SK-N-SH (cell line): ENCODE results near the gene ARHGAP21. TPM values are rescaled to one million over a fixed set of nuclear protein-coding genes. Genes with fewer than 3 reads are reported as not detected.

Experiments used
- CTCF ChIA-PET: fragments of 300-600, 350-600 bp; formaldehyde crosslinking; extraction: SDS; loops from one replicate; lab custom pipeline; 2021; lab: Yijun Ruan, JAX
- POLR2A ChIA-PET: fragments of 350-600 bp; sonication (Branson Sonifier 250); formaldehyde crosslinking; extraction: SDS; loops from one replicate; lab custom pipeline; 2020; ENCODE audit warnings: antibody characterized with exemption, inconsistent platforms; lab: Yijun Ruan, JAX
- DNase-seq: peaks from one replicate; pipeline ENCODE4 v3.0.0; 2012
- H2AFZ ChIP-seq: fragments of 200-600 bp; sonication (generic); 2 replicates; pipeline ENCODE4 v1.8.1; 2016; ENCODE audit warnings: antibody characterized with exemption, mild to moderate bottlenecking, low read depth
- H3F3A ChIP-seq: fragments of 200-600 bp; sonication (generic); replicated peaks from 2 replicates; pipeline ENCODE3; 2016; ENCODE audit warnings: antibody characterized with exemption, mild to moderate bottlenecking; ENCODE audit not compliant: insufficient read depth
- H3K27ac ChIP-seq, 2 experiments: fragments of 200-500 bp in 1 of 2; fragments of 200-600 bp in 1 of 2; sonication (Bioruptor generic) in 1 of 2; sonication (generic), shearing (Covaris generic) in 1 of 2; 2 replicates each; pipeline versions ENCODE4 v1.5.1 to v1.6.1; 2014 to 2016; ENCODE audit warnings: low read depth in 2 of 2, inconsistent platforms in 1 of 2, low read length in 1 of 2, mild to moderate bottlenecking in 1 of 2, mixed read lengths in 1 of 2
- H3K27me3 ChIP-seq: fragments of 200-600 bp; sonication (generic), shearing (Covaris generic); 2 replicates; pipeline ENCODE4 v1.6.1; 2016; ENCODE audit warnings: mixed run types; ENCODE audit not compliant: insufficient read depth
- H3K36me3 ChIP-seq, 2 experiments: fragments of 200-500 bp in 1 of 2; fragments of 200-600 bp in 1 of 2; sonication (Bioruptor generic) in 1 of 2; sonication (generic) in 1 of 2; replicated peaks in 1 of 2; 2 replicates each; pipeline versions ENCODE3 to v1.5.1; 2014 to 2016; ENCODE audit warnings: low read length in 1 of 2, mild to moderate bottlenecking in 1 of 2; ENCODE audit not compliant: insufficient read depth in 2 of 2, control insufficient read depth in 1 of 2
- H3K4me1 ChIP-seq, 2 experiments: fragments of 200-500 bp in 1 of 2; fragments of 200-600 bp in 1 of 2; sonication (Bioruptor generic) in 1 of 2; sonication (generic), shearing (Covaris generic) in 1 of 2; 2 replicates each; pipeline versions ENCODE4 v1.5.1 to v1.6.1; 2014 to 2016; ENCODE audit warnings: low read depth in 1 of 2, low read length in 1 of 2, mixed run types in 1 of 2; ENCODE audit not compliant: insufficient read depth in 2 of 2, control insufficient read depth in 1 of 2
- H3K4me2 ChIP-seq: fragments of 200-600 bp; sonication (generic), shearing (Covaris generic); 2 replicates; pipeline ENCODE4 v1.6.1; 2017; ENCODE audit warnings: mixed run types
- H3K4me3 ChIP-seq, 2 experiments: fragments of 200-500 bp in 1 of 2; fragments of 200-600 bp in 1 of 2; sonication (Bioruptor generic) in 1 of 2; sonication (generic), shearing (Covaris generic) in 1 of 2; 2 replicates each; pipeline versions ENCODE4 v1.5.1 to v1.8.1; 2014 to 2016; ENCODE audit warnings: low read depth in 2 of 2, inconsistent platforms in 1 of 2, low read length in 1 of 2, mild to moderate bottlenecking in 1 of 2, mixed read lengths in 1 of 2, moderate library complexity in 1 of 2
- H3K79me2 ChIP-seq: fragments of 200-600 bp; sonication (generic); 2 replicates; pipeline ENCODE4 v1.8.1; 2017; ENCODE audit warnings: mild to moderate bottlenecking; ENCODE audit not compliant: insufficient read depth
- H3K9ac ChIP-seq: fragments of 200-600 bp; sonication (generic); 2 replicates; pipeline ENCODE4 v1.6.1; 2017; ENCODE audit warnings: mixed run types
- H3K9me2 ChIP-seq: fragments of 200-600 bp; sonication (generic); 2 replicates; pipeline ENCODE4 v1.6.1; 2017; ENCODE audit warnings: mixed run types
- H3K9me3 ChIP-seq: fragments of 200-600 bp; sonication (generic); 2 replicates; pipeline ENCODE4 v1.6.1; 2017; ENCODE audit warnings: mixed run types, mild to moderate bottlenecking, moderate library complexity
- H4K20me1 ChIP-seq: fragments of 200-600 bp; sonication (generic); 2 replicates; pipeline ENCODE4 v1.6.1; 2017; ENCODE audit warnings: mild to moderate bottlenecking, mixed run types; ENCODE audit not compliant: insufficient read depth
- CHD2 ChIP-seq: fragments of 150-350 bp; IDR thresholded peaks from 2 replicates; pipeline ENCODE4 v1.6.1; 2018; ENCODE audit warnings: low read length; ENCODE audit not compliant: partially characterized antibody
- CTCF ChIP-seq: fragments of 200-600 bp; sonication (generic); IDR thresholded peaks from 2 replicates; pipeline ENCODE4 v1.6.1; 2017; ENCODE audit warnings: antibody characterized with exemption, mild to moderate bottlenecking, moderate library complexity
- ELF1 ChIP-seq: IDR thresholded peaks from 2 replicates; pipeline ENCODE4 v1.4.0; 2012
- EP300 ChIP-seq, 2 experiments: IDR thresholded peaks; 2 replicates each; pipeline versions ENCODE4 v1.4.0 to v1.6.1; 2012; ENCODE audit warnings: borderline replicate concordance in 1 of 2, low read depth in 1 of 2, low read length in 1 of 2
- EZH2phosphoT487 ChIP-seq: fragments of 200-600 bp; sonication (generic); IDR thresholded peaks from 2 replicates; pipeline ENCODE4 v1.6.1; 2017; ENCODE audit warnings: low read depth, mixed run types, mild to moderate bottlenecking, antibody characterized with exemption, moderate library complexity, borderline replicate concordance
- FOXJ3 ChIP-seq: sonication (generic); formaldehyde crosslinking; IDR thresholded peaks from 2 replicates; pipeline ENCODE4 v1.5.1; 2020; ENCODE audit warnings: mild to moderate bottlenecking, missing genetic modification reagents
- GATA2 ChIP-seq: sonication (generic); formaldehyde crosslinking; IDR thresholded peaks from 2 replicates; pipeline ENCODE4 v1.5.0; 2020; ENCODE audit warnings: mild to moderate bottlenecking, missing genetic modification reagents
- IRF3 ChIP-seq: fragments of 150-350 bp; IDR thresholded peaks from 2 replicates; pipeline ENCODE4 v1.6.1; 2016; ENCODE audit warnings: mild to moderate bottlenecking, low read depth, low read length
- JUND ChIP-seq: IDR thresholded peaks from 2 replicates; pipeline ENCODE4 v1.4.0; 2012
- MAX ChIP-seq: IDR thresholded peaks from 2 replicates; pipeline ENCODE4 v1.4.0; 2012; ENCODE audit warnings: low read depth
- RCOR1 ChIP-seq: fragments of 150-350 bp; IDR thresholded peaks from 2 replicates; pipeline ENCODE4 v1.6.1; 2017; ENCODE audit warnings: antibody characterized with exemption, low read length
- TAF1 ChIP-seq: IDR thresholded peaks from 2 replicates; pipeline ENCODE4 v1.6.1; 2012; ENCODE audit warnings: low read depth, mild to moderate bottlenecking, low read length, moderate library complexity, borderline replicate concordance
- TCF12 ChIP-seq: IDR thresholded peaks from 2 replicates; pipeline ENCODE4 v1.4.0; 2012
- USF1 ChIP-seq: IDR thresholded peaks from 2 replicates; pipeline ENCODE4 v1.4.0; 2012; ENCODE audit warnings: low read depth, borderline replicate concordance
- ZBTB33 ChIP-seq: IDR thresholded peaks from 2 replicates; pipeline ENCODE4 v1.4.0; 2012; ENCODE audit warnings: low read depth, borderline replicate concordance
- WGBS: methylation state at CpG from one replicate; pipeline ENCODE4 v1.1.6; 2017; ENCODE audit warnings: low lambda C conversion rate; 5-methylcytosine and 5-hydroxymethylcytosine counted together
- polyA plus RNA-seq, 3 experiments: library from polyadenylated mRNA; depleted of rRNA; stranded (reverse); fragments of >200 nt; gene quantifications; 2 replicates each; pipeline ENCODE4 v1.2.3, GENCODE V29; 2012

ARHGAP21 gene
- polyA plus RNA-seq, 1 of the 3 experiments (the other 2 are of a cell fraction) = 27.8 TPM

- Histone ChIP-seq H3K4me3 (no peak overlapping the region), H3K9me3 (no peaks in the 10 kb centered on the region), H3K79me2 (no peaks in the 10 kb centered on the region), H3K4me1 (no peaks in the 10 kb centered on the region; a peak in 1 of 4 replicates), H3K9ac (no peak overlapping the region), H3K27ac (no peak overlapping the region), H3K36me3 (no peaks in the 10 kb centered on the region), H4K20me1 (no peaks in the 10 kb centered on the region), H3K27me3 (no peaks in the 10 kb centered on the region), H3K4me2 (no peak overlapping the region), H3F3A (no peaks in the 10 kb centered on the region), H2AFZ (no peak overlapping the region), H3K9me2 (no peaks in the 10 kb centered on the region)
- TF ChIP-seq JUND (no peak), CTCF (no peak), USF1 (no peak), TCF12 (no peak), GATA2 (CRISPR knock-in tag) (no peak), MAX (no peak), EP300 (IDR thresholded peaks at IDR 0.05; ENCODE audit: borderline replicate concordance in 1 of 2, low read depth in 1 of 2, low read length in 1 of 2) (no peak), EZH2phosphoT487 (no peak), FOXJ3 (CRISPR knock-in tag) (no peak), TAF1 (no peak), CHD2 (no peak), ZBTB33 (no peak), IRF3 (no peak), RCOR1 (no peak), ELF1 (no peak)
- ChIA-PET CTCF (interaction anchor here (1.2 kb wide), 1 partner anchor 318 kb away, joined by 4 read pairs; no protein-coding TSS in a partner anchor), POLR2A (no interaction called here)
- 87% methylated on average over 8 of the region's 8 CpGs for WGBS
- DNase-seq = no peak
These were observed 38.7 kb upstream of the ARHGAP21 start for GRCh38 chr10:24762161-24762924.
